ENCODE measurements around the gene BNIP3.
"Not testable (repeated sequence)": the region's sequence is repeated elsewhere in the genome, so short reads cannot be mapped to it uniquely, and the experiment has no call there.

Gene BNIP3

GRCh38 chr10:131955591-131956340 lies 26.0 kb downstream of the BNIP3 start:
- TF ChIP-seq ZFX (IDR thresholded peaks at IDR 0.05; ENCODE audit: borderline replicate concordance) (no peak), CTCF (IDR thresholded peaks at IDR 0.05) (no peak)
- H3K27ac ChIP-seq = no peak overlapping the region

- TF ChIP-seq CTCF (IDR thresholded peaks at IDR 0.05) (no peak), ZFX (IDR thresholded peaks at IDR 0.05; ENCODE audit: borderline replicate concordance) (no peak)
- no peak overlapping the region for H3K27ac ChIP-seq
Observed at GRCh38 chr10:131954356-131954965, 27.3 kb downstream of the BNIP3 start.

- H3K27ac ChIP-seq = not testable (repeated sequence)
Observed at GRCh38 chr10:131949908-131950307, 31.8 kb downstream of the BNIP3 start.

- no peak overlapping the region for H3K27ac ChIP-seq
- TF ChIP-seq CTCF (IDR thresholded peaks at IDR 0.05) (no peak), ZFX (IDR thresholded peaks at IDR 0.05; ENCODE audit: borderline replicate concordance) (no peak)
Observed at GRCh38 chr10:131949041-131949862, 32.5 kb downstream of the BNIP3 start.

GRCh38 chr10:131948501-131948900 lies 33.2 kb downstream of the BNIP3 start:
- TF ChIP-seq CTCF (IDR thresholded peaks at IDR 0.05) (no peak), ZFX (IDR thresholded peaks at IDR 0.05; ENCODE audit: borderline replicate concordance) (no peak)

GRCh38 chr10:131947631-131948347 lies 33.9 kb downstream of the BNIP3 start:
- TF ChIP-seq ZFX (IDR thresholded peaks at IDR 0.05; ENCODE audit: borderline replicate concordance) (no peak), CTCF (IDR thresholded peaks at IDR 0.05) (no peak)

More at GRCh38 chr10:131948501-131948900, 33.2 kb downstream of the BNIP3 start:
- H3K27ac ChIP-seq = no peak overlapping the region

GRCh38 chr10:131946880-131947279 lies 34.8 kb downstream of the BNIP3 start:
- TF ChIP-seq ZFX (IDR thresholded peaks at IDR 0.05; ENCODE audit: borderline replicate concordance) = no peak
- TF ChIP-seq CTCF (IDR thresholded peaks at IDR 0.05) = no peak
- H3K27ac ChIP-seq = no peak overlapping the region

More at GRCh38 chr10:131947631-131948347, 33.9 kb downstream of the BNIP3 start:
- no peak overlapping the region for H3K27ac ChIP-seq
